Limb (tissue), 2 donors: Measurements from ENCODE around the gene ANKRD10.

Source experiments
- DNase-seq, 2 donors: peaks; one replicate each; pipeline ENCODE4 v3.0.0-alpha.2; 2016; ENCODE audit errors: extremely low spot score in 2 of 2

ANKRD10 gene

DNA sequence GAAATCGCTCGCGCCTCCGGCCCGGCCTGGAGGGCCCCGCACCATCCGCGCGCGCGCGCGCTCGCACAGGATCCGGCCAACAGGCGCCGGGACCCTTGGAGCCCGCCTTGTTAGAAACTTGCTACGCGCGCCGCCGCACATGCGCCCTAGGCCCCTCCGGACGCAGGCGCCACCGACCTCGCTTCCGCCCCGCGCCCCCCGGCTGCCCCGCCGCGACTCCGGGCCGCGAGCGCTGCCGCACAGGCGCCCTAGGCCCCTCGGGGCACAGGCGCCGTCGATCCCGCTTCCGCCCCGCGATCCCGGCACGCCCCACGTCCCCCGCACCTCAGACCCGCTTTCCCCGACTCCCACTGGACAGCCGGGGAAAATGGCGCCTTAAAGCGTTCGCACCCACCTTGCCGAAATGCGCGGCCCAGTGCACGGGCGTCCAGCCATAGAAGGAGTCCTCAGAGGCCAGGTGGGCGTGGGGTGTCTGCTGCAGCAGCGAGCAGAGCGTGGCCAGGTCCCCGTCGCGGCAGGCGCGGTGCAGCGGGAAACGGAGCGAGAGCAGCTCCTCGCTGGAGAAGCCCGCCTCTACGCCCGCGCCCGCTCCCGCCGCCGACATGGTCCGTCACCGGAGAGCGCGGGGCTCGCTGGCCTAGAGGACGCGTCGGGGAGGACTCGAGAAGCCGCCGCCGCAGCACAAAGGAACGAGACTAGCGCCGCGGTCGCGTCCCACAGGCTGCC lies 375 bp downstream of the ANKRD10 start:
- DNase-seq: peak; percentile 69 to 91

DNA sequence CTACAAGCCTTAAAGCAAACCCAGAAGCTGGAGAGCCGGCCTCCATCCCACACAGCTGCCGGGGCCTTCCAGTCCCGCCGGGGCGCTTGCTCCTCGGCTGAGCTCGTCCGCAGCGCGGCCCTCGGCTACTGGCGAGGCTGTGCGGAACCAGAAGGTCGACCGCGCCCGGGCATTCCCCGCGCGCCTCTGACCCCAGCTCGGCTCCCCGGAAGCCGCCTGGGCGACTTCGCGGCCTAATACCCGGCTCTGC lies 863 bp downstream of the ANKRD10 start:
- peak in 1 of 2 donors; percentile 18 for DNase-seq

DNA sequence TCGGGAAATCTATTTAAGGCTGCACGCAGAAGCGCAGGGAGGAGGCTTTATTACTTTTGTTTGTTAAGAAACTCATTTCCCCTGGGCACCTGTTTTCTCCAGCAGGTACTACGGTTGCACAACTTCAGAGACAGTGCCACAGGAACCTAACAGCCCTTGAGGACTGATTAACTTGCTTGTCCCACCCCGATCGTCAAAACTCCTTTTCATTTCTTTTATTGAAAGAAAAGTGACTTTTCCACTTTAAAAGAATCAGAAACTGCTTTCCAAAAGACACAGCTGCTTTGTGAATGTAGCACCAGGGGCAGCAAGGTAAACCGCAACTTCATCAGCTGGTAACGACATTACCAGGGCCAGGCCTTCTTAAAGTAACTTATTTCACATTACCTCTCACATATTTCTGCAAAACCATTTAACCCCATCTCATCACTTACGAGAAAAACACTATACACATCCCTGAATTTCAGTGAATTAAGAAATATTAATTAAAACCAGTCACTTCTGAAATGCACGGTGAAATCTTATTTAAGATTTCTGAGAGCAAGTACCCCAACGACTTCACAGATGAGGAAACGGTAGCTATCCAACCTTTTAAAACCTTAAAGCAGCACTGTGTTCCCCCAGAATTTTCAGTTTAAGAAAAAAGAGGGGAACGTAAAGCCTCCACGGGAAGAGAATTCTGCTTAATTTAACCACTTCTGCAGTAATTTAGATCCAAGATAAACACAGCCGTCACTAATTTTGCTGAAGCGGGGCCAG lies 1.4 kb downstream of the ANKRD10 start:
- no peak for DNase-seq

DNA sequence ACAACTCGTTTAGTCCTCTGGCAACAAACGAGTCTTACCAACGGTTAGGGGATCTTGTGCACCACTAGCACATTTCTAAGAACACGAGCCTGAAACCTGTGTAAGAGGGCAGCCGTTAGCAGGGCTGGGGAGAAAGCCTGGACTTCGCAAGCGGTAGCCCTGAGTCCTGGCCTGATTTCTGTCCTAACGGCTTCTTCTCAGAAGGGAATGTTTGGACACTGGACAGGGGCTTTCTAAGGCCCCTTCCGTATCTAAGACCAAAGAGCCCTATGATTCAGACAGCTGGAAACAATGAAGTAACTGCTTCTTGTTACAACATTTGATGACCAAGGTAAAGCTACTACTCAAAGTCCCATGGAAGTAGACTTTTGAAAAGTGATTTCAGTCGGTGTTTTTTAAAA lies 2.2 kb downstream of the ANKRD10 start:
- no peak for DNase-seq

DNA sequence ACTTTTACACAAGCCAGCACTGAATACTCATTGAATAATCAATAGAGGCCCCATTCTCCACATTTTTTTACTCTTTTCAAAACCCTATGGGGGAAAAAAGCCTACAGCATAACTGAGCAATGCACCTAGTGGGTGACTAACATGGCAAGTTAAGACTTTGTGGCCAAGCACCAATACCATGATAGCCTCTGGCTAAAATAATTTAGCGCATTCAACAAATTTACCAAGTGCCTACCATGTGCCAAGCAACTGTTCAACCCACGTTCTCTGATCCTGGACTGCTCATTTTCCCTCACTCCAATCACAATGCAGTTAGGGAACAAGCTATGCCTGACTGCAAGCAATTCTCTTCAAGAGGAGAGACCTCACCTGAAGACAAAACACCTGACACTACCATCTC lies 3.0 kb downstream of the ANKRD10 start:
- DNase-seq: no peak

DNA sequence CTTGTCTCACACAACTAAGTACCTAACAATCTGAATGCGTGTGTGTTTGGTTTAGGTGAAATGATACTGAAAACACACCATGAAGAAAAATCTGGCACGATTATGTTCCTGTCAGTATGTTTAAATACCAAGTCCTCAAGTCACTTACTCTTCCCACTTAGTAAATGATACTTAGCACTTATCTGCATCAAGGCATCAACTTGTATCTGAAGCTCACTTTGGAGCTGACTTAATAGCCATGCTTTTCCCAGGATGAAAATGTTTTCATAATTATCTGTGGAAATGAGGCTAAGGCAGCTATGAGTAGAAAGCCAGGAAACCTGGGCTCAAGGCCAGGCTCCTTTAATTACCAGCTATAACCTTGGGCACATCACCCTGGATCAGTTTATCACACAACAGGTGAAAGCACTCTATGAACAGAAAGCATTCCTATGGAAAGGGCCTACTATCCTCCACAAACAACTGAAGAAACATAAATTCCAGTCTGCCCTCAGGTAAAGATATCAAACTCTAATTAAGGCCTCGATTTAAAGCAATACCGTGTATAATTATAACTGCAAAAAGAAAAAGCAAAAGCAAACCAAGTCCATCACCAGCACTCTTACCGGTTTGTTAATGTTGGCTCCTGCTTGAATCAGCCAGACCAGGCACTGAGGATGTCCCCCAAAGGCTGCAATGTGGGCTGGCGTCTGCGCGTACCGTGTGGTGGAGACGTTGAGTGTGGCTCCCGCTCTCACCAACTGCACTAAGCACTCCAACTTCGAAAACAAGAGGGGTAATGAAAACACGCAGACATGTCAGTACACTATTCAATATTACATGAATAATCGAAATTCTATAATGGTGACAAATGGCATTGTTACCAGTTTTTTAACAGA lies 4.6 kb downstream of the ANKRD10 start:
- DNase-seq: no peak

DNA sequence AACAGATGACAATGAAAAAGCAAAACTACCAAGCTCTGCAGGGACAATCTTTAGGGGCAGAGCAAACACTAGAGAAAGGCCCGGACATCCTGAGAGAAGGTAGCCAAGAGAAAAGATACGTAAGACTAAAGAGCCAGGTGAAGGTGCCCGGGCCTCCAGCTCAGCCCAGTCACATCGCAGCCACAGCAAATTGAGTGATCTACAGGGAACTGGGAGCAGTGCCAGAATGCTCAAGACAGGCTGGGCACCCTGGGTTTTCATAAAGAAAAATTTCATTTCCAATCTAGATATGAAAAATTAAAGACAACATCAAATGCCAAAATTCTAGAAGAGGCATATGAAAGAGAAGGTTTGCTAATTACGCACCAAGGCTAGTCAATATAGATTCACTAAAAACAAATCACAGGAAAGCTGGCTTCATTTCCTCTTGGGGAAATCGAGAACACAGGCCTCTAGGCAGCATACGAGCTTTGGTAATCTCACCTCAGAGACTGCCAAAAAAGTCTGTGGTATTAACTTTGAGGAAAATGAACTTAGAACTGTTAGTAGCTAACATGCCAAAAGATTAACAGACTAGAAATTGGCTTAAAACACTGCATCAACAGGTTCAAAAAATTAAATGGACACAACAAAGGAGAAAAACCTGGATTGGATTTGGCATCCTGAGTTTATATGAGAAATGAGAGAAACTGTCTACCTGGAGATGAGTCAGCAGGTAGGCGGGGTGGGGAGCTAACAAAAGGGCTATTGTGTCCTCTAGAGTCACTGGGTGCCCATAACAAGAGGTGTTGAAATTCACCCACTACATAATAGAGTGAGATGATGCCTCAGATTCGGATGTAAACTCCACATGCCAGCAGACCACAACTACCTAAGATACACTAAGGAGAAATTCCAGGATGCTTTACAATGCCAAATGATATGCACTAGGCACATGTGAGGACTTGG lies 6.6 kb downstream of the ANKRD10 start:
- DNase-seq: no peak

DNA sequence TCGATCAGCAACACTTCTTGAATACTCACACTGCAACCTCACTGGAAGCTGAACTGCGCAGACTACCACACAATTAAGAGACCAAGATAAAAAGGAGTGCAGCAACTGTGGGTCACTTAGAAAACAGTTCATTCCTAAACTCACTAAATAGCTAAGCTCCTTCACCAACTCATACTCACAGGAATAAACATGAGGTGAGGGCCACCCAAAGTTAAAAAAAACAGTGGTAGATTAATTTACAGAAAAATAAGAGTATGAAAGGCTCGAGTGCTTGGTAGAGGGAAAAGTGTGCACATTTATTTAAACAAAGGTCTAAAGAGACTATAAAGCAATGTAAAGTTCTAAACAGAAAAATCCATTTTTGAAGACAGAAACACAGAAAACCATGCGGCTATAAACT lies 7.6 kb downstream of the ANKRD10 start:
- DNase-seq: no peak

DNA sequence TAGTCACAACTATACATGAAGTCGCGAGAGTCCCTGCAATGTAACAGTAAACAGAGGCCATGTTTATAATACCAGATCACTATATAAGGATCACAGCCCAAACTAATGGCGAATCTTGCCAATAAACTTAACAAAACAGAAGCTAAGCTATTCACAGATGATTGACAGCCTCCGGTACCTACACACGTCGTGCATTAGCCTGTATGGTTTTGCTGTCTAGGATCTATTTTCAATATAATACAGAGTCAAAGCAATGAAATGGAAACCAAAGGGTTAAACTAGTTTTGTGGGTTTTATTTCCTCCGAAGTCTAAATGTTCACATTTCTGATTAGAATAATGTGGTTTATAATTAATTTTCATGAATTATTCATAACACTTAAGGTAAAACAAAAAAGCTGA lies 10.1 kb downstream of the ANKRD10 start:
- no peak for DNase-seq

DNA sequence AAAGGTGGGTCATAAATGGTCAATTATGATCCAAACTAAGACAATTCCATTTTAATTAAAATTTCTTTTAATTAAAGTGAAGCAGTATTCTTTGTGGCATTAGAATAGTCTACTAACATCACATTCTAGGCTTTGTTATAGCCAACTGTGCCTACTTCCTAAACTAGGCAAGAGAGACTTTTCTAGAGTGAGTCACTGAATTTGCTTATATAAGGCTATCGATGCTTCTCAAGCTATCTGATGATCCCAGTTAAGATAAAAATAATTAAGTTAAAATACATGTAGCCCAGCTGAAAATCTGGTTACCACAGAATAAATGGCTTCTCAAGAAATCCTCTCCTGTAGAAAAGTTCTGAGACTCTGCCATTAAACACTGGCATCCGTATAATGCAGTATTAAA lies 12.5 kb downstream of the ANKRD10 start:
- DNase-seq: no peak

DNA sequence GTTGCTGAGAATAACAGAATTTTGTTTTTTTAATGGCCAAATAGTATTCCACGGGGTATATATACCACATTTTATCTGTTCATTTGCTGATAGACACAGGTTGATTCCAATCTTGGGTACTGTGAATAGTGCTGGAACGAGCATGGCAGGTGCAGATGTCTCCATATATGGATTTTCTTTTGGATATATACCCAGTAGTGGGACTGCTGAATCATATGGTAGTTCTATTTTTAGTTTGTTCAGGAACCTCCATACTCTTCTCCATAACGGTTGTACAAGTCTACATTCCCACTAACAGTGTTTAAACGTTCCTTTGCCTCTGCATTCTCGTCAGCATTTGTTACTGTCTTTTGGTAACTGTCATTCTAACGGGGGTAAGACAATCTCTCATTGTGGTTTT lies 17.3 kb downstream of the ANKRD10 start:
- DNase-seq: no peak

DNA sequence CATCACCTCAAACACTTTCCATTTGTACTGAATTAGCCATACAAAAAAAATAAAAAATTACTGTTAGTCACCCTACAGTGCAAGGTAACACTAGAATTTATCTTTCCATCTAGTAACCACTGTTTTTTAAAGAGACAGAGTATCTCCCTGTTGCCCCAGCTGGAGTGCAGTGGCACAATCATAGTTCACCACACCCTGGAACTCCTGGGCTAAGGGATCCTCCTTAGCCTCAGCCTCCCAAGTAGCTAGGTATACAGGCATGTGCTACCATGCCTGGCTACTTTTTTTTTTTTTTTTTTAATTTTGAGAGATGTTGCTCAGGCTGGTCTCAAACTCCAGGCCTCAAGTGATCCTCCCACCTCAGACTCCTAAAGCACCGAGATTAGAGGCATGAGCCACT lies 17.9 kb downstream of the ANKRD10 start:
- no peak for DNase-seq

DNA sequence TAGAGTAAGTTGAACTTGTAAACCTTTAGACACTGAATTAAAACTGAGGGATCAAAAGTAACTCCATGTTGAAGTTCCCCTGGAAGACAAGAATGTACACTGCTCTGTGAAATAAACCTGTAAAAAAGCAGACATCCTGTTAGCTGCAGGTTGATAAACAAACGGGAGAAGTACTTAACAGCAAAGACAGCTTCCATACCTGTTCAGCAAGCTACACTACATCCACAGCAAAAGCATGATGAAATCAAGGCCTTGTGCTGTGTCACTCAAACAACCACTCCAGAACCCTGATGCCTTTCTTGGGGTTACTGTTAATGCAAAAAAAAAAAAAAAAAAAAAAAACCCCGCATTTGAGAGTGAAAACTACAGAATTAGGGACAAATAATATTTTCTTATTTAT lies 20.8 kb downstream of the ANKRD10 start:
- DNase-seq: no peak

DNA sequence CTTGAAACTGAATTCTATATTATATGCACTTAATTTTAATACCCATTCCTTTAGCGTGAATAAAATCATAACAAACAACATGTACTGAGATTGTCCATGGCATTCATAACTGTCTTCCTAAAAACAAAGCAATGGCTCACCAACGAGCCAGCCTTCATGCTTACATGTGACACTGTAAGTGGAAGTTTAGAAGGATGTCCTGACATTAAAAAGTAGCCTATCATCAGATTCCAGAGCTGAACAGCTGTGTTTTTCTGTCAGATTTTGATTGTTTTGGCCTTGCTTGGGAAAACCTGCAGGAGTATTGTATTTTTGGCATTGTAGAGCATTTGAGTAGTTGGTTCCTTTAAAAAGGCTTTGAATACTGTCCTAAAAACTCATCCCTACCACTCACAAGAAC lies 21.3 kb downstream of the ANKRD10 start:
- no peak for DNase-seq

DNA sequence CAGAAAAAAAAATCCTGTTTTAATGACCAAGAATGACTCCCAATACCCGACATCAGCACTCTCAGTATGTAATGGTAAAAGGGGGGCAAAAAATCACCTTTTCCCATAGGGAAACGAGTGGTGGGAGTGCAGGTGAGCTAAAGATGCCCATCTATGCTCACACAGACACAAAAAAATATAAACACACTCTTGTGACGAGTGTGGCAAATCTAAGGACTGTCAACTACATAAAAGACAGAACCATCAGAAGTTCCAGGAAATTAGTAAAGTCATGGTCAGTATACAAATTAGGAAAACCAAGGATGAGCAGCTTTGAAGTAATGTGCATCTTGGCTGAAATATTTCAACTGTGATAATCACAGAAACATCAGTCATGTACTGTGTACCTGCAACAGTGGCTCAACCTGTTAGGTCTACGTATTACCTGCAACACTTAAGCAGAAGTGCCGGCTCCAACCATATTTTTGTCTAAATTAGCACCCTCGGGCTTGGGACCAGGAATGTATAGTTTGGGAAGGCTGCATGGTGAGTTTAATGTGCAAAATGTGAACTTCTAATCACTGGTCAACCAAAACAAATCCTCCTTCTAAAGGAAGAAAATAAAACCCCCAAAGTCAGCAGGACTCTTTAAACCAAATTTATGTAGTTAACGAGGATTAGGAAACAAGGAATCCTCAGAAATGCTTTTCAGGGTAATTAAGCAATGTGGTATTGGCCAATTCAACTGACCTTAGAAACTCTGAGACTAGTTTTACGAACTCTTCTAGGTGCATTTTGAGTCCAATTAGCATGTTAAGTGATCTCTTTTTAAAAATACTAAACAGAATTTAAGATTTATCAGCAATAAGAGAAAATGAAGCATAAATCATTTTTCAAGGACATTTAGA lies 24.3 kb downstream of the ANKRD10 start:
- no peak for DNase-seq

DNA sequence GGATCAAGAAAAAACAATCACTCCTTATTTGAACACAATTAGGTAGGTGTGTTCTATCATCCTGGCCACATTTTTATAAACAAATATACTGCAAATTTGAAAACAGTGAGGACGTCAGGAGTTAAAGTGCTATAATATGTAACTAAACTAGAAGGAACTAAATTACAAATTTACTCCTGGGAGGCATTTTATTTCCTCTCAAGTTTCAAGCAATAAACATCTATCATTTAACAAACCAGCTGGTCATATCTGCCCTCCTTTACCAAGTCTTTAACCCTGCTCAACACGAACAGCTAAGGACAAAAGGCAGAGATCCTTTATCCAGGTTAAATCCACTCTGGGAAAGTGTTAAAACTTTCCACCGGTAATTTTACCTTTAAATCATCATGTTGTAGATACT lies 26.5 kb downstream of the ANKRD10 start:
- DNase-seq: no peak

DNA sequence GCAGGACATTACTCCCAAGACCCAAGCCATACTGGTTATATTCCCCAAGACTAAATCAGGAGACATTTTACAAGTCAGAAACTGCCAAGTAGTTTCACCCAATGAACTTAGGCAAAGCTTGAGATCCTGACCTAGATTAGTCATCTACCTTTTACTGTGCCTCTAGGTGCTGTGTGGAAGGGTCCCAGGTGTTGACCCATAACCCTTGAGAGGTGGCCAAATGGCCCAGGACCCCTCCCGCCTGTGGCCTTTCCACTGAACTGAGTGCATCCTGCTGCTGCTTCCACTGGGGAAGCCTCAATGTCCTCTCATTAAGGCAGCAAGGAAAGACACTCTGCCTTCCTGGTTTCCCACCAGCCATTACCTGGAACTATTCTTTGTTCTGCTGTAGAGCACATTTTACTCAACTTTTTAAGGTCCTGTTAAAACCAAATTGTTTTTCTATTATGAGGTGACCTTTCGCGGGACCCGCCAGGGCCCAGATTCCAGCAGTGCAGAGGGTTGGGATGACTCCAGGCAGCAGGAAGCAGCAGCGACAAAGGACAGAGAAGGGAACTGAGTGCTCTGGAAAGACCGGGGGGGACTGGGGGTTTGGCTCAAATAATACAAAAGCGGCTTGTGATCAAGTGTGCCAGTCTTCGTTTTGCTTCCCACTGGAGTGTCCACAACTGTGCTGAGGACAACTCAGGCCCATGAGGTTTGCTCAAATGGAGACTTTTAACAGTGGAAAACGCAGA lies 27.1 kb downstream of the ANKRD10 start:
- DNase-seq: peak in 1 of 2 donors; percentile 21

DNA sequence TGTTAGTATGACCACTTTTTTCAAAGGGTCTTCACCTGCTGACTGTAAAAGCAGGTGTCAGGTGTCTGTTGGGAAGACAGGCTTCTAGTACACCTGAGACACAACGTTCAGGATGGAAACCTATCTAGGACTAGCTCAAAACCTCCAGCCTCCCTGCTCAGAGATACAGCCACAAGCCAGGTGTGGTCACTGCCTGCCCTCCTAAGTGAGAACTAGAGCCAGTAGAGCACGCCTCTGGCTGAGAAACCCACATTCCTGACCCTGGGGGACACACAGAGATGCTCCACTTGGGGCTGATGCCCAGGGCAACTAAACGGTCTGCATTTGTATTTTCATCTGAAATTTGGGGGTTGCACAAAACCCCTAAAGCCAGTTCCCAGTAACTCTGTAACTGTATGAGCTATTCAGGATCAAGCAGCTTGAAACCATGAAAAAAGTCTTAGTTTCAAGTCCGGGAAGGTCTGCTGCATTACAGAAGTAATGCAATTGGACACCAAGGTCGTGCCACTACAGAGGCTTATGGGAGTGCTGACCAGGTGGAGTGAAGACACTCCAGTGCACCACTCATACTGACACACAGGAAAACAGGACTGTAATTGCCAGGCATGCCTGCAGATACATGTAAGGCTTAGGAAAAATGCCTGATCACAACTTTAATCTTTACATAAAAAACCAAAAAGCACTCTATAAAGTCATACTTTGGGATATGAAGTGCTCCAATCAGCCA lies 27.8 kb downstream of the ANKRD10 start:
- no peak for DNase-seq
